ENCODE measurements around the gene UTF1. TPM values are rescaled to one million over a fixed set of nuclear protein-coding genes. Genes with fewer than 3 reads are reported as not detected.
"Not testable (repeated sequence)": the region's sequence is repeated elsewhere in the genome, so short reads cannot be mapped to it uniquely, and the experiment has no call there.

The UTF1 gene
- total RNA-seq, 2 donors from 2014 or later = 1.5 TPM; not detected in 1

GRCh38 chr10:133262696-133263095, 32.7 kb downstream of the UTF1 start:
- no peaks in the 10 kb centered on the region for H3K9me3 ChIP-seq (ENCODE audit: control insufficient read depth, low read length)
- H3K36me3 Mint-ChIP-seq (ENCODE audit: low read depth) = no peaks in the 10 kb centered on the region
- no peak overlapping the region for H3K4me3 ChIP-seq (ENCODE audit: low read length)
- DNase-seq = no peak
- TF ChIP-seq CTCF (conservative IDR thresholded peaks at IDR 0.05) = no peak
- H3K27me3 ChIP-seq (ENCODE audit: control insufficient read depth, insufficient read depth, low read length, poor library complexity, severe bottlenecking) = peaks cover 16% of the 10 kb centered on the region
- H3K27ac ChIP-seq (ENCODE audit: low read depth, low read length) = no peak overlapping the region
- no peaks in the 10 kb centered on the region for H3K4me1 Mint-ChIP-seq
- H3K9me3 Mint-ChIP-seq = no peaks in the 10 kb centered on the region
- peaks cover 40% of the 10 kb centered on the region for H3K27me3 Mint-ChIP-seq (ENCODE audit: insufficient read depth)
- peak overlapping the region; percentile 56 for H3K4me3 Mint-ChIP-seq
- no peaks in the 10 kb centered on the region for H3K36me3 ChIP-seq (ENCODE audit: control insufficient read depth, insufficient read depth, low read length)
- H3K9ac ChIP-seq (ENCODE audit: extremely low read depth, low read length, poor library complexity, severe bottlenecking) = no peak overlapping the region
- WGBS, 2 experiments (ENCODE audit: insufficient coverage in 1 of 2, insufficient read length in 1 of 2) = 89 to 90% methylated on average over 11 to 14 of the region's 14 CpGs
- peaks cover 3% of the 10 kb centered on the region for H3K4me1 ChIP-seq (ENCODE audit: control insufficient read depth, insufficient read depth, low read length)
- no peak overlapping the region for H3K27ac Mint-ChIP-seq

GRCh38 chr10:133263674-133264073, 33.7 kb downstream of the UTF1 start:
- peaks cover 16% of the 10 kb centered on the region for H3K27me3 ChIP-seq (ENCODE audit: control insufficient read depth, insufficient read depth, low read length, poor library complexity, severe bottlenecking)

GRCh38 chr10:133264461-133264860, 34.4 kb downstream of the UTF1 start:
- H3K36me3 Mint-ChIP-seq (ENCODE audit: low read depth) = no peaks in the 10 kb centered on the region
- peaks cover 3% of the 10 kb centered on the region for H3K4me1 ChIP-seq (ENCODE audit: control insufficient read depth, insufficient read depth, low read length)
- no peak overlapping the region for H3K27ac Mint-ChIP-seq
- H3K36me3 ChIP-seq (ENCODE audit: control insufficient read depth, insufficient read depth, low read length) = no peaks in the 10 kb centered on the region
- no peak overlapping the region for H3K27ac ChIP-seq (ENCODE audit: low read depth, low read length)
- H3K27me3 ChIP-seq (ENCODE audit: control insufficient read depth, insufficient read depth, low read length, poor library complexity, severe bottlenecking) = peaks cover 16% of the 10 kb centered on the region
- DNase-seq = no peak
- no peak overlapping the region for H3K9ac ChIP-seq (ENCODE audit: extremely low read depth, low read length, poor library complexity, severe bottlenecking)
- H3K9me3 ChIP-seq (ENCODE audit: control insufficient read depth, low read length) = no peaks in the 10 kb centered on the region
- 83 to 86% methylated on average over 9 of the region's 9 CpGs for WGBS, 2 experiments (ENCODE audit: insufficient coverage in 1 of 2, insufficient read length in 1 of 2)
- no peak overlapping the region for H3K4me3 ChIP-seq (ENCODE audit: low read length)
- no peak overlapping the region for H3K4me3 Mint-ChIP-seq
- no peak for TF ChIP-seq CTCF (conservative IDR thresholded peaks at IDR 0.05)
- H3K9me3 Mint-ChIP-seq = no peaks in the 10 kb centered on the region
- peaks cover 37% of the 10 kb centered on the region for H3K27me3 Mint-ChIP-seq (ENCODE audit: insufficient read depth)
- no peaks in the 10 kb centered on the region for H3K4me1 Mint-ChIP-seq

More at GRCh38 chr10:133263674-133264073, 33.7 kb downstream of the UTF1 start:
- WGBS, 2 experiments (ENCODE audit: insufficient coverage in 1 of 2, insufficient read length in 1 of 2) = 84 to 85% methylated on average over 5 to 10 of the region's 10 CpGs
- H3K9me3 Mint-ChIP-seq = no peaks in the 10 kb centered on the region
- TF ChIP-seq CTCF (conservative IDR thresholded peaks at IDR 0.05) = no peak
- peaks cover 40% of the 10 kb centered on the region for H3K27me3 Mint-ChIP-seq (ENCODE audit: insufficient read depth)
- H3K36me3 Mint-ChIP-seq (ENCODE audit: low read depth) = no peaks in the 10 kb centered on the region
- peaks cover 3% of the 10 kb centered on the region for H3K4me1 ChIP-seq (ENCODE audit: control insufficient read depth, insufficient read depth, low read length)
- no peaks in the 10 kb centered on the region for H3K36me3 ChIP-seq (ENCODE audit: control insufficient read depth, insufficient read depth, low read length)
- H3K4me3 Mint-ChIP-seq = no peak overlapping the region
- H3K27ac Mint-ChIP-seq = no peak overlapping the region
- H3K9me3 ChIP-seq (ENCODE audit: control insufficient read depth, low read length) = no peaks in the 10 kb centered on the region
- DNase-seq = no peak
- no peak overlapping the region for H3K4me3 ChIP-seq (ENCODE audit: low read length)
- H3K9ac ChIP-seq (ENCODE audit: extremely low read depth, low read length, poor library complexity, severe bottlenecking) = no peak overlapping the region
- no peak overlapping the region for H3K27ac ChIP-seq (ENCODE audit: low read depth, low read length)
- H3K4me1 Mint-ChIP-seq = no peaks in the 10 kb centered on the region

GRCh38 chr10:133265052-133265451, 35.0 kb downstream of the UTF1 start:
- H3K9me3 Mint-ChIP-seq; H3K36me3 ChIP-seq (ENCODE audit: control insufficient read depth, insufficient read depth, low read length); H3K36me3 Mint-ChIP-seq (ENCODE audit: low read depth); H3K9ac ChIP-seq (ENCODE audit: extremely low read depth, low read length, poor library complexity, severe bottlenecking); DNase-seq; H3K4me3 Mint-ChIP-seq; H3K27ac ChIP-seq (ENCODE audit: low read depth, low read length); H3K4me1 Mint-ChIP-seq; H3K9me3 ChIP-seq (ENCODE audit: control insufficient read depth, low read length); H3K27ac Mint-ChIP-seq; H3K4me1 ChIP-seq (ENCODE audit: control insufficient read depth, insufficient read depth, low read length); H3K4me3 ChIP-seq (ENCODE audit: low read length): not testable (repeated sequence)
- WGBS, 2 experiments (ENCODE audit: insufficient coverage in 1 of 2, insufficient read length in 1 of 2) = 76 to 100% methylated on average over 2 to 10 of the region's 10 CpGs
- peaks cover 16% of the 10 kb centered on the region for H3K27me3 ChIP-seq (ENCODE audit: control insufficient read depth, insufficient read depth, low read length, poor library complexity, severe bottlenecking)
- peaks cover 34% of the 10 kb centered on the region for H3K27me3 Mint-ChIP-seq (ENCODE audit: insufficient read depth)
